ENCODE measurements around the gene HGD.

DNA sequence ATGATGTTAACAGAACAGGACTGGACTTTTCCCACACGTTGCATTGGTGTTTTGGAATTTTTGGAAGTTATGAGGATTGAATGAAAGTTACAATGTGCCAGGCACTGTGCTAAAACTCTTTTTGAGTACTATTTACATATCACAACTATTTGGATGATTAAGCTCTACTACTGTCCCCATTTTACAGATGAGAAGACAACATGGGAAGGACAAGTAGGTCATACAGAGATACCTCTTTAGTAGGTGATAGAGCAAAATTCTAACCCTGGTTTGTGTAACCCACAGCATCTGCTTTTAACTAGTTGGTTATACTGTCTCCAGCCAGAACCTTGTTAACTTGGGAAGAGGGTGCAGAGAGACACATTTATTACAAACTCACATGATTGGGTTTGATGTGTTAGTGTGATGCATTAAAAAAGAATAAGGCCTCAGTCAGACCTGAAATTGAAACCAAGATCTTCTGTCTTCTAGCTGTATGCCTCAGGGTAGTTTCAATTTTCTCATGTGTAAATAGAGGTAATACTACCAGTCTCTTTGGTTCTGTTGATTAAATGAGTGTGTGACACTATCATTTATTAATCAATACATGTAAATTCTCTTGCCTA lies 84.5 kb downstream of the HGD start:
- TF ChIP-seq POLR2A (IDR thresholded peaks at IDR 0.05; ENCODE audit: low read depth, low read length) (no peak), POLR2AphosphoS5 (IDR thresholded peaks at IDR 0.05; ENCODE audit: low read depth, low read length) (no peak), TAF1 (IDR thresholded peaks at IDR 0.05; ENCODE audit: borderline replicate concordance, low read depth, low read length) (no peak)

All from GM12892 (cell line).